Endothelial cell of umbilical vein (primary cell): ENCODE results near the gene FOXL3. TPM values are rescaled to one million over a fixed set of nuclear protein-coding genes. Genes with fewer than 3 reads are reported as not detected.

Experiments
- BruUV-seq: library from RNA; stranded (reverse); fragments of 400-500 nt; replicated peaks from 2 replicates; lab custom pipeline; 2021; lab: Mats Ljungman, UMichigan
- CTCF ChIA-PET: fragments of 300-600, 350-600 bp; sonication (Branson Sonifier 250); formaldehyde crosslinking; loops from one replicate; lab custom pipeline; 2021; ENCODE audit warnings: antibody characterized with exemption, inconsistent platforms; lab: Charles Lee
- POLR2A ChIA-PET: fragments of 300-600, 350-600 bp; sonication (Branson Sonifier 250); formaldehyde crosslinking; loops from one replicate; lab custom pipeline; 2021; ENCODE audit warnings: antibody characterized with exemption, inconsistent platforms; lab: Charles Lee
- DNase-seq: peaks from one replicate; pipeline ENCODE4 v3.0.0-alpha.2; 2011; ENCODE audit warnings: low read depth, low spot score
- FAIRE-seq: peaks from 2 replicates; lab custom pipeline; 2011; peaks lifted over from hg19 to GRCh38; lab: Jason Lieb, UNC
- H2AFZ ChIP-seq: 2 replicates; pipeline ENCODE4 v1.6.0; 2012; ENCODE audit warnings: low read depth, low read length, control low read depth, inconsistent platforms
- H3K27ac ChIP-seq: 2 replicates; pipeline ENCODE4 v1.5.1; 2011; ENCODE audit warnings: low read depth, mild to moderate bottlenecking, control low read depth, low read length, moderate library complexity; ENCODE audit not compliant: insufficient read depth
- H3K27me3 ChIP-seq, 2 experiments: 2 replicates each; pipeline versions ENCODE4 v1.6.0 to v1.6.1; 2011; ENCODE audit warnings: low read length in 2 of 2, mixed read lengths in 1 of 2; ENCODE audit not compliant: control insufficient read depth in 2 of 2, insufficient read depth in 2 of 2
- H3K36me3 ChIP-seq, 2 experiments: 2 replicates in 1 of 2; 3 replicates in 1 of 2; pipeline ENCODE4 v1.5.1; 2011; ENCODE audit warnings: low read length in 2 of 2, mild to moderate bottlenecking in 1 of 2, moderate library complexity in 1 of 2; ENCODE audit not compliant: control insufficient read depth in 2 of 2, insufficient read depth in 2 of 2; ENCODE audit errors: extremely low read depth in 1 of 2
- H3K4me1 ChIP-seq: 3 replicates; pipeline ENCODE4 v1.5.1; 2011; ENCODE audit warnings: mild to moderate bottlenecking, low read length; ENCODE audit not compliant: control insufficient read depth, insufficient read depth; ENCODE audit errors: extremely low read depth
- H3K4me2 ChIP-seq: 2 replicates; pipeline ENCODE4 v1.6.1; 2011; ENCODE audit warnings: low read length, control low read depth, mixed read lengths; ENCODE audit not compliant: insufficient read depth
- H3K4me3 ChIP-seq, 3 experiments: fragments of 200-600 bp in 1 of 3; sonication (generic), shearing (Covaris generic) in 1 of 3; replicated peaks in 1 of 3; 2 replicates each; pipeline ENCODE4 v1.5.1; 2011 to 2016; ENCODE audit warnings: control low read depth in 3 of 3, low read length in 3 of 3, mild to moderate bottlenecking in 2 of 3, inconsistent platforms in 1 of 3, low read depth in 1 of 3, moderate library complexity in 1 of 3; ENCODE audit not compliant: insufficient read depth in 1 of 3
- H3K79me2 ChIP-seq: 2 replicates; pipeline ENCODE4 v1.6.0; 2012; ENCODE audit warnings: low read length, inconsistent platforms; ENCODE audit not compliant: control insufficient read depth, insufficient read depth
- H3K9ac ChIP-seq: replicated peaks from 2 replicates; pipeline ENCODE3; 2011; ENCODE audit warnings: low read length, control low read depth; ENCODE audit not compliant: insufficient read depth; ENCODE audit errors: extremely low read depth
- H3K9me1 ChIP-seq: replicated peaks from 3 replicates; pipeline ENCODE4 v1.6.0; 2011; ENCODE audit warnings: mild to moderate bottlenecking, low read length; ENCODE audit not compliant: control insufficient read depth, insufficient read depth; ENCODE audit errors: extremely low read depth
- H3K9me3 ChIP-seq: replicated peaks from 2 replicates; pipeline ENCODE4 v1.5.1; 2012; ENCODE audit warnings: low read length, inconsistent platforms; ENCODE audit not compliant: control insufficient read depth, insufficient read depth
- H4K20me1 ChIP-seq: replicated peaks from 2 replicates; pipeline ENCODE3; 2011; ENCODE audit warnings: mild to moderate bottlenecking, low read length; ENCODE audit not compliant: control insufficient read depth, insufficient read depth; ENCODE audit errors: extremely low read depth
- EZH2 ChIP-seq: IDR thresholded peaks from 2 replicates; pipeline ENCODE4 v1.6.1; 2012; ENCODE audit warnings: borderline replicate concordance, low read depth, mild to moderate bottlenecking, moderate library complexity, low read length, inconsistent platforms; ENCODE audit not compliant: severe bottlenecking
- FOS ChIP-seq: IDR thresholded peaks from 2 replicates; pipeline ENCODE4 v1.6.1; 2011; ENCODE audit warnings: mild to moderate bottlenecking, low read length, moderate library complexity, borderline replicate concordance; ENCODE audit not compliant: insufficient read depth
- GATA2 ChIP-seq: IDR thresholded peaks from 2 replicates; pipeline ENCODE4 v1.7.0; 2011; ENCODE audit warnings: low read depth, mild to moderate bottlenecking, moderate library complexity, mixed read lengths, low read length; ENCODE audit not compliant: insufficient read length, insufficient read depth
- JUN ChIP-seq: IDR thresholded peaks from 2 replicates; pipeline ENCODE4 v1.6.1; 2011; ENCODE audit warnings: borderline replicate concordance, low read depth; ENCODE audit not compliant: insufficient read length, insufficient read depth
- MYC ChIP-seq: IDR thresholded peaks from one replicate; pipeline ENCODE4 v1.6.1; 2011; ENCODE audit warnings: mild to moderate bottlenecking, low read depth, low read length
- POLR2A ChIP-seq: IDR thresholded peaks from 2 replicates; pipeline ENCODE4 v1.6.1; 2012; ENCODE audit warnings: low read depth, mild to moderate bottlenecking, control low read depth, low read length
- POLR2AphosphoS5 ChIP-seq: IDR thresholded peaks from 2 replicates; pipeline ENCODE4 v1.6.1; 2012; ENCODE audit warnings: low read depth, mild to moderate bottlenecking, control low read depth, low read length, moderate library complexity; ENCODE audit not compliant: insufficient read depth
- dilution Hi-C: fragments of 300-500 bp; cut with MboI; formaldehyde crosslinking; loops from one replicate; pipeline ENCODE4 v1.15.0; 2019; ENCODE audit warnings: low sequenced_read_pairs; ENCODE audit not compliant: extremely low pct_ligation_motif_present
- intact Hi-C: fragments of 100-400 bp; cut with micrococcal nuclease; formaldehyde crosslinking; loops from one replicate; pipeline ENCODE4 v1.10.0; 2022
- polyA plus RNA-seq, 4 experiments: library from polyadenylated mRNA; depleted of rRNA in 3 of 4; stranded (reverse) in 3 of 4; unstranded in 1 of 4; fragments of >200 nt; gene quantifications; 2 replicates each; pipeline versions ENCODE4 v1.2.1 to v1.2.3, GENCODE V29; 2011 to 2012; ENCODE audit warnings: missing spikeins in 1 of 4
- total RNA-seq: library from RNA; stranded (reverse); gene quantifications from 2 replicates; pipeline ENCODE4 v1.2.3, GENCODE V29; 2021
- TF ChIP-seq, protein P1 (sequence below): IDR thresholded peaks from 2 replicates; pipeline ENCODE4 v1.6.1; 2011; ENCODE audit not compliant: insufficient read depth, insufficient read length
- TF ChIP-seq, protein P2 (sequence below), 2 donors: IDR thresholded peaks; 1 replicate in 1 of 2; 2 replicates in 1 of 2; pipeline ENCODE4 v1.5.1; 2011; ENCODE audit warnings: low read length in 2 of 2, mild to moderate bottlenecking in 2 of 2, moderate library complexity in 2 of 2, control low read depth in 1 of 2, inconsistent platforms in 1 of 2, low read depth in 1 of 2; ENCODE audit not compliant: insufficient read depth in 1 of 2; ENCODE audit errors: extremely low read depth in 1 of 2

The FOXL3 gene
- total and polyA plus RNA-seq, 2 donors (not counting 3 experiments of a cell fraction or from before 2014, with no cell fraction given): not detected

DNA sequence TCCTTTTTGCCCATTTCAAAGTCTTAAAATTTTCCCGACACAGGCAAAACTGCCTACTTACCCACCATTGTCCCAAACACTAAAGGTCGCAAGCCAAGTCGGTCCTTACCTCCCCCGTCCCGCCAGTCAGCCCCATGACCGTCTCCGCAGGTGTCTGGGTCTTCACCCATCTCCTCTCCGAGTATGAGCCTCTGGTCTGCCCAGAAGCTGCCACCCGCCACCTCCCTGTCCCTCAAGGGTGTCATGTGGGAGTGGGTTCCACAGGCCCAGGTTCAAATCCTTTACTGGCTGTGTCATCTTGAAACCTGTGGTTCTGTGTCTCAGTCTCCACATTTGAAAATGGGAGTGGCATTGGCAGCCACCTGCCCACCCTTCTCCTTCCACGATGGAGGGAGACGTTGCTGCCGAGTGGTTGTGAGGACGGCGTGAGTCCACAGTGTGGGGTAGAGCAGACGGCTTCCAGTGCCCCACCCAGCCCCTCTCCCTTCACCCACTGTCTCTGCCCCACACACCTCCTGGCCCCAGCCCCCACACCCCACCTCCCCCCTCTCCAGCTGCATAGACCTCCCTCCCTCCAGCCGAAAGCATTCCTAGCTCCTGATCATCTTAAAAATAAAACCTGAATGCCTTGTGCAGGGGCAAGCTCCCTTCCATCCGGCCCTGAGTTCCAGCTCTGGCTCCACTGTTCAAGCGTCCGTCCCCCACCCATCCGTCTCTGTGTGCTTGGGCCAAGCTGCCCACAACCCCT, 35.3 kb downstream of the FOXL3 start:
- Histone ChIP-seq H3K4me1 (no peaks in the 10 kb centered on the region), H3K4me3 (no peak overlapping the region), H4K20me1 (no peaks in the 10 kb centered on the region), H3K27ac (no peak overlapping the region), H2AFZ (no peak overlapping the region), H3K36me3 (no peaks in the 10 kb centered on the region), H3K27me3 (peaks cover 0 to 2% of the 10 kb centered on the region in 2 experiments), H3K9ac (no peak overlapping the region), H3K9me3 (no peaks in the 10 kb centered on the region), H3K9me1 (no peaks in the 10 kb centered on the region), H3K79me2 (no peaks in the 10 kb centered on the region), H3K4me2 (no peak overlapping the region)
- ChIA-PET POLR2A (no interaction called here), CTCF (interaction anchor here (1.3 kb wide), 1 partner anchor 312 kb away, joined by 5 read pairs; no protein-coding TSS in a partner anchor)
- DNase-seq (no peak), FAIRE-seq (no peak)
- no peak for TF ChIP-seq POLR2AphosphoS5
- TF ChIP-seq JUN: no peak
- TF ChIP-seq EZH2: no peak
- TF ChIP-seq MYC: no peak
- TF ChIP-seq, protein P1, sequence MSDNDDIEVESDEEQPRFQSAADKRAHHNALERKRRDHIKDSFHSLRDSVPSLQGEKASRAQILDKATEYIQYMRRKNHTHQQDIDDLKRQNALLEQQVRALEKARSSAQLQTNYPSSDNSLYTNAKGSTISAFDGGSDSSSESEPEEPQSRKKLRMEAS: no peak
- TF ChIP-seq POLR2A: no peak
- TF ChIP-seq, protein P2, sequence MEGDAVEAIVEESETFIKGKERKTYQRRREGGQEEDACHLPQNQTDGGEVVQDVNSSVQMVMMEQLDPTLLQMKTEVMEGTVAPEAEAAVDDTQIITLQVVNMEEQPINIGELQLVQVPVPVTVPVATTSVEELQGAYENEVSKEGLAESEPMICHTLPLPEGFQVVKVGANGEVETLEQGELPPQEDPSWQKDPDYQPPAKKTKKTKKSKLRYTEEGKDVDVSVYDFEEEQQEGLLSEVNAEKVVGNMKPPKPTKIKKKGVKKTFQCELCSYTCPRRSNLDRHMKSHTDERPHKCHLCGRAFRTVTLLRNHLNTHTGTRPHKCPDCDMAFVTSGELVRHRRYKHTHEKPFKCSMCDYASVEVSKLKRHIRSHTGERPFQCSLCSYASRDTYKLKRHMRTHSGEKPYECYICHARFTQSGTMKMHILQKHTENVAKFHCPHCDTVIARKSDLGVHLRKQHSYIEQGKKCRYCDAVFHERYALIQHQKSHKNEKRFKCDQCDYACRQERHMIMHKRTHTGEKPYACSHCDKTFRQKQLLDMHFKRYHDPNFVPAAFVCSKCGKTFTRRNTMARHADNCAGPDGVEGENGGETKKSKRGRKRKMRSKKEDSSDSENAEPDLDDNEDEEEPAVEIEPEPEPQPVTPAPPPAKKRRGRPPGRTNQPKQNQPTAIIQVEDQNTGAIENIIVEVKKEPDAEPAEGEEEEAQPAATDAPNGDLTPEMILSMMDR (IDR thresholded peaks at IDR 0.05; ENCODE audit: extremely low read depth in 1 of 2, insufficient read depth in 1 of 2, low read depth in 1 of 2, low read length in 2 of 2): no peak
- no peak for TF ChIP-seq GATA2
- TF ChIP-seq FOS: no peak
- intact Hi-C loops (no loop called here), dilution Hi-C loops (no loop called here)
- no TSS peak for BruUV-seq
